OCI-LY7 (cell line): ENCODE measurements around the gene ZNF436.

Experiments
- EZH2phosphoT487 ChIP-seq: fragments of 200-600 bp; sonication (generic); IDR thresholded peaks from 2 replicates; pipeline ENCODE4 v1.6.1; 2018; ENCODE audit warnings: low read depth, borderline replicate concordance, mild to moderate bottlenecking, mixed run types, antibody characterized with exemption, low read length, moderate library complexity, mixed read lengths
- TF ChIP-seq, protein P1 (sequence below): fragments of 200-600 bp; sonication (generic); conservative IDR thresholded peaks from 2 replicates; pipeline ENCODE4 v1.5.1; 2014; ENCODE audit warnings: mild to moderate bottlenecking, antibody characterized with exemption, low read length, moderate library complexity, mixed read lengths

DNA sequence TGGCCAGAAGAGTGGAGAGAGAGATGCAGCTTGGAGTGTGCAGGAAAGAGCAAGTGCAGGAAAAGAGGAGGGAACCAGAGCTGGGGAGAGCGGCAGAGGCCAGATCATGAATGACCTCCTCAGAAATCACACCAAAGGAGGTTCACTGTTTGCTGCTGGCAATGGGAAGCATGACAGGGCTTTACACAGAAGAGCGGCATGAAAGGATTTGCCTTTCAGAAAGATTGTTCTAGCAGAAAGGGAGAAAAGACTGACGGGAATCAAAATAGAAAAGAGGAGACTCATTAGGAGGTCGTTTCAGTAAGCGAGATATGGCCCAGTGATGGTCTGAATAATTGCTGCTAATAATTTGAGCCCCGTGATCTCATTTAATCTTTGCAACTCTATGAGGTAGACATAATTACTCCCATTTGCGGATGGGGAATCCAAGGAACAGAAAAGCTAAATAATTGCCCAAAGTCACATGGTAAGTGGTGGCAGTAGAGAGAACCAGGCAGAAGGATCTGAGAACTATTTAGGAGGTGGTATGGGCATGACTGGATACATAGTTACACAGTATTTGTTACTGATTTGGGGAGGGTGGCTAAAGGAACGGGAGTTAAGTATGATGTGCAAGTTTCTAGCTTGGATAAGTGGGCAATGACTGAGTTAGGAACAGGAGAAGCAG is 13.0 kb downstream of the ZNF436 start:
- TF ChIP-seq, protein P1, sequence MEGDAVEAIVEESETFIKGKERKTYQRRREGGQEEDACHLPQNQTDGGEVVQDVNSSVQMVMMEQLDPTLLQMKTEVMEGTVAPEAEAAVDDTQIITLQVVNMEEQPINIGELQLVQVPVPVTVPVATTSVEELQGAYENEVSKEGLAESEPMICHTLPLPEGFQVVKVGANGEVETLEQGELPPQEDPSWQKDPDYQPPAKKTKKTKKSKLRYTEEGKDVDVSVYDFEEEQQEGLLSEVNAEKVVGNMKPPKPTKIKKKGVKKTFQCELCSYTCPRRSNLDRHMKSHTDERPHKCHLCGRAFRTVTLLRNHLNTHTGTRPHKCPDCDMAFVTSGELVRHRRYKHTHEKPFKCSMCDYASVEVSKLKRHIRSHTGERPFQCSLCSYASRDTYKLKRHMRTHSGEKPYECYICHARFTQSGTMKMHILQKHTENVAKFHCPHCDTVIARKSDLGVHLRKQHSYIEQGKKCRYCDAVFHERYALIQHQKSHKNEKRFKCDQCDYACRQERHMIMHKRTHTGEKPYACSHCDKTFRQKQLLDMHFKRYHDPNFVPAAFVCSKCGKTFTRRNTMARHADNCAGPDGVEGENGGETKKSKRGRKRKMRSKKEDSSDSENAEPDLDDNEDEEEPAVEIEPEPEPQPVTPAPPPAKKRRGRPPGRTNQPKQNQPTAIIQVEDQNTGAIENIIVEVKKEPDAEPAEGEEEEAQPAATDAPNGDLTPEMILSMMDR, result no peak
- no peak for TF ChIP-seq EZH2phosphoT487
